GM18499 (cell line): ENCODE data around the gene MBD6.

Experiments
- ATAC-seq: cut with Tn5 transposase; IDR thresholded peaks from one replicate; pipeline ENCODE4 v1.9.1; 2021; ENCODE audit warnings: moderate number of reproducible peaks; ENCODE audit not compliant: insufficient read depth, unreplicated experiment

The MBD6 gene, protein sequence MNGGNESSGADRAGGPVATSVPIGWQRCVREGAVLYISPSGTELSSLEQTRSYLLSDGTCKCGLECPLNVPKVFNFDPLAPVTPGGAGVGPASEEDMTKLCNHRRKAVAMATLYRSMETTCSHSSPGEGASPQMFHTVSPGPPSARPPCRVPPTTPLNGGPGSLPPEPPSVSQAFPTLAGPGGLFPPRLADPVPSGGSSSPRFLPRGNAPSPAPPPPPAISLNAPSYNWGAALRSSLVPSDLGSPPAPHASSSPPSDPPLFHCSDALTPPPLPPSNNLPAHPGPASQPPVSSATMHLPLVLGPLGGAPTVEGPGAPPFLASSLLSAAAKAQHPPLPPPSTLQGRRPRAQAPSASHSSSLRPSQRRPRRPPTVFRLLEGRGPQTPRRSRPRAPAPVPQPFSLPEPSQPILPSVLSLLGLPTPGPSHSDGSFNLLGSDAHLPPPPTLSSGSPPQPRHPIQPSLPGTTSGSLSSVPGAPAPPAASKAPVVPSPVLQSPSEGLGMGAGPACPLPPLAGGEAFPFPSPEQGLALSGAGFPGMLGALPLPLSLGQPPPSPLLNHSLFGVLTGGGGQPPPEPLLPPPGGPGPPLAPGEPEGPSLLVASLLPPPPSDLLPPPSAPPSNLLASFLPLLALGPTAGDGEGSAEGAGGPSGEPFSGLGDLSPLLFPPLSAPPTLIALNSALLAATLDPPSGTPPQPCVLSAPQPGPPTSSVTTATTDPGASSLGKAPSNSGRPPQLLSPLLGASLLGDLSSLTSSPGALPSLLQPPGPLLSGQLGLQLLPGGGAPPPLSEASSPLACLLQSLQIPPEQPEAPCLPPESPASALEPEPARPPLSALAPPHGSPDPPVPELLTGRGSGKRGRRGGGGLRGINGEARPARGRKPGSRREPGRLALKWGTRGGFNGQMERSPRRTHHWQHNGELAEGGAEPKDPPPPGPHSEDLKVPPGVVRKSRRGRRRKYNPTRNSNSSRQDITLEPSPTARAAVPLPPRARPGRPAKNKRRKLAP

DNA sequence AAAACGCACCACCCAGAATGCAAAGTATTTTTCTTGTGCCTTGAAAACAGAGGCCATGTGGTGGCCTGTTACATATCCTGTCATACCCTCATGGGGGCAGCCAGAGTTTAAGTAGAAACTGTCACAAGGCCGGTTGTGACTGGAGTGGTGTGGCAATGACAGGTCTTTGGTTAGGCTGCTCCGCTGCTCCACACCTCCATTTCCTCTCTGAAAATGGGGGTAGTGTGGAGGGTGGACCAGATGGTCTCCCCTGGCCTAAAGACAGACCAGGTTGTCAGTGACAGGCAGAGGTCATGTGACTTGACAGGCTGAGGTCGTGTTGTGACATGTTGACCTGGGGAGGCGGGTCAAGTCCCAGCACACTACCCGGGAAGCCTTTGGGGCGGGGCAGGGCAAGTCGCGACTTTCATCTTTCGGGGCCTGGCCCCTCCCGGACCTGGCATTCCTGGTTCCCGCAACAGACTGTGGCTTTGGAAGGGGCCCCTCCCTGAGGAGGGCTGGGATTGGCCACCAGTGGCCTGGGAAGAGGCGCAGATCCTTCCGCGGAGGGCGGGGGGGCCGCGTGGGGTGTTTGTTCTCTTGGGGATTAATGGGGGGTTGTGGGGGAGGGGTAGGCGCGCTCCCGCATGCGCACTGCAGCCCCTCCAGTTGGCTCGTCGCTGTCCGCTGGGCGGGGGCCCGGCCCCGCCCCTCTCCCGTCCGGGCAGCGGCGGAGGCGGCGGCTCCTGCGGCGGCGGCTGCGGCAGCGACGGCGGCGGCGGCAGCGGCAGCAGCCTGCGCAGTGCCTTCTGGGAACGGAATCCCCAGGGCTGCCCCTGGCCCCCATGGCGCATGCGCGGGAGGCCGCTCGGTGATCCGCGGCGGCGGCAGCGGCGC, at the start of gene MBD6:
Gene MBD6, plus strand, starts transcription at position 814 of the 876 bp plus-strand sequence. CDS start 1,480 bp downstream, outside the sequence.
- peak; percentile 36 for ATAC-seq

DNA sequence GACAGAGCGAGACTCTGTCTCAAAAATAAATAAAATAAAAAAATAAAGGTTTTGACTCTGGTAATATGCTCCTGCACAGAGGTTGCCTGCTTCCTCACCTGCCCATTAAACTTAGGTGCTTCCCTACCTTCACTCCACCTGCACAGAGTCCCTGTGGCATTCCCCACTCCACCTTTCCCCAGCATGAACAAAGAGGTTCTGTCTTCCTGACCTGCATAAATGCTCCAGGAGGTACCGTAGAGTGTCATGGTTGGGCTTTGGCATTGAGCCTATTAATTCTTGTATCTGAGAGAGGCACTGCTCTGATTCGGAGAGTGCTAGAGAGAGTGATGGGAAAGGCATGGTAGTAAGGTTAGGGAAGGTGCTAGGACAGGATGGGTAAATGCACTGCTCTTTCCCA, 49.2 kb upstream of the MBD6 start:
- no peak for ATAC-seq

DNA sequence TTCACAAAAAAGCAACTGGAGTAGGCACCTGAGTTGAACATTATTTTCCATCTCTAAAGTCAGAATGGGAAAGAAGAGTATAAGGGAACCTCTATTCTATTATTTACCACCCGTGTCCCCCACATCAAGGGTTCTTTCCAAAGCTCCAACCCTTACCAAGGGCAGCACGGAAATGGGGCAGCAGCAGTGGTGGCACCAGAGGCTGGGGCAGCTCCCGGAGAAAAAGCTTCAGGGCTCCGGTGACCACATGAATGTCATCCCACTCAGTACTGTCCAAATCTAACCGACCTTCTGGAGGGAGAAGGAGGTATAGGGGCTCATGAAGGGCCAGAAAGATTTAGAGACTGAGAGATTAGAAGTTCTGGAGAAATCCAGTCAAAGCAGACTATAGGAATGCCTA, 48.7 kb upstream of the MBD6 start:
- ATAC-seq = no peak

DNA sequence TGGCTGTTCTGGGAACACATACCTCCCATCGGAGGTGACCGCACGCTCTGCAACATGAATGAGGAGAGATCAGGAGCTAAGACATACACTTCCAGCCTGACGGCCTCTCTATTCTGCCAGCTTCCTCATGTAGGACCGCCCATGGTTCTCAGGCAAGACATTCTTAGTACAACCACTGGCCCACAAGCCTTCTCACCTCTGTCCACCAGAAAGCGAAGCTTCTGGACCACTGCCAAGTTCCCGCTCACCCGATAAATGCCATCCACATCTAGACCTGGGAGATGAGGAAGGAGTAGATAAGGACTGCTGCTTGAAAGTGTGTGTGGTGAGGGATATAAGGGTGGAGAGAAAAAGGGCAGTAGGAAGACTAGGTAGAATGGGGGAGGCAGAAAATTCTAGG, 48.2 kb upstream of the MBD6 start:
- no peak for ATAC-seq

DNA sequence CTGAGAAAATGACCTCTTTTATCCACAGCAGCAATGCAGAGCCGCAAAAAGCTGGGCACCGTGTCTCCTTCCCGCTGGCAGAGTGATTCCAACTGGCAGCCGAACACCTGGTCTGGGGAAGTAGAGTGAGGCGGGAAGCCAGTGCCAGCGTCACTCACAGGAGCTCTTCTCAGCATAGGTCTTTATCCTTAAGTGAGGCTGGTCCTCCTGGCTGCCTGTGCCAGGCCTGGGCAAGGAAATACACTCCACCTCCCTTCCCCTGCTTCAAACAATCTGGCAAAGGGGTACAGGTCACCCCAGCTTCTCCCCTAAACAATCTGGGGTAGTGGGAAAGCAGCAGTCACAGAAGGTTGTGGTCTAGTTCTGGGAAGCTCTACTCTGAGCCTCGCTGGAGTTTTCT, 47.8 kb upstream of the MBD6 start:
- ATAC-seq = no peak

DNA sequence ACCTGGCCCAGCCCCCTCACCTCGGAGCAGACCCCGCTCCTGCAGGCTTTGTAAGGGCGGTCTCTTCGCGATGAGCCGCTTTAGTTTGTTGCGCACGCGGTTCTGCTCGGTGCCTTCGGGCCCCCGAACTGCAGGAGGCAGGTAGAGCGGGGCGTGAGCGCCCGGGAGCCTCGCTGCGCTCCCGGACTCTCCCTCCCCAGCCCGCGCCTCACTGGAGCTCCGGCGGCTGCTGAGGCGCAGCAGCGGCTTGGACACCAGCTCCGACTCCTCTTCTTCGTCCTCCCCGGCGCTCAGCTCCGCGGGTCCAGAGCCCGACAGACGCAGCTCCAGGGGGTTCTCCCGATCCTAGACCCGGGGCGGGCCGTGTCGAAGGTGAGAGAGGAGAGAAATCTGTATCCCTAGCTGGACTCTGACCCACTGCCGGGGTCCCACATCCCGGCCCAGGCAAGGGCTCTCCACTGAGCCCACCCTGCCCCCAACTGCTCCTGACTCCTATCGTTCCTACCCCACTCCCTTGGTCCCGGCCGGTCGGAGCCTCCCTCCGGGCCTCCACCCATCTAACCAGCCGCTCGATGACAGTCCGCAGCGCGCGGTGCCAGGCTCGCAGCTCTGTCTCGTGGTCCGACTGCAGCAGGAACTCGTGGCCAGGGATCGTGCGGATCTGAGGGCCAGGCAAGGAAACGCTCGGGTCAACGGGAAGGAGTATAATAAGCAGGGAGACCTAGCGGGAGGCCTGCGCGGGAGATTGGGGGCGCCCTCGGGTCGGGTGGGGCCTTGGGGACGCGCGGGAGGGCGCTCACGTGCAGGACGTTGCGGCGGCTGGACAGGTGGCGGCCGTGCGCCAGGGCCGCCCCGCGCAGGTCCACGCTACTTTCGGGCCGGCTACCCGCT, 47.1 kb upstream of the MBD6 start:
- no peak for ATAC-seq

DNA sequence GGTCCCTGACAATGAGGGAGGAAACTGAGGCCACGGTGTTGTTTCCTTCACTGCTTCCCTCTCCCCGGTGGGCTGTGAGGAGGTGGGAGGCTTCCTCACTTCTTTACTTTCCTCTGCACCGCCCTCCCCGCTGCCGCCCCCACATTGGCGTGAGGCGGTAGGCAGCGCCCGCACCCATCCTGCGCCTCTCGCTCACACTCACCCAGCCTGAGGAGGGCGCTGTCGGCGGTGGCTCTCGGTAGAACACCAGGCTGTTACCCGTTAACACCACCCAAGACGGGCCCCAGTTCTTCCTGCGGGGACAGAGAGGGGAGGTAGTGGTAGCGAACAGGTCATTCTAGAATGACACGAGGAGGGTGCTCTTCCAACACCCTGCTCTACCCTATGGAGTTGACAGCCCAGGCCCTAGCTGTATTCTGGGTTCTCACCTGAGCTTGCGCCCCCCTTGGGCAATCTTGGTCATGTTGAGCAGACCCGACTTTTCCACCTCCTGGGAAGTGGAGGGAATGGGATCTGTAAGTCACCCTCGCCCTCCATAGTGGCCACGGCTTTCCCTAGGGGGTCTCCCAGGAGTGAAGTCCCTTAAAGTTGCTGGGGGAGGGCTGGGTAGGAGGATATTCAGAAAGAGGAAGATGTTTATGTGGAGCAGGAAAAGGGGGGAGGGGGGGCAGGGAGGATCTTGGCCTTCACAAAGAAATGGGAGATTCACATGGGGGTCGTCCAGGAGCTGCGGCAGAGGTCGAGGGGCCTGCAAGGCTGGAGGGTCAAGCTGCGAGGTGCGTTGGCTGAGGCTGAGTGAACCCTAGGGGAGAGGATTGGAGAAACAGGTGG, 46.2 kb upstream of the MBD6 start:
- ATAC-seq = no peak

DNA sequence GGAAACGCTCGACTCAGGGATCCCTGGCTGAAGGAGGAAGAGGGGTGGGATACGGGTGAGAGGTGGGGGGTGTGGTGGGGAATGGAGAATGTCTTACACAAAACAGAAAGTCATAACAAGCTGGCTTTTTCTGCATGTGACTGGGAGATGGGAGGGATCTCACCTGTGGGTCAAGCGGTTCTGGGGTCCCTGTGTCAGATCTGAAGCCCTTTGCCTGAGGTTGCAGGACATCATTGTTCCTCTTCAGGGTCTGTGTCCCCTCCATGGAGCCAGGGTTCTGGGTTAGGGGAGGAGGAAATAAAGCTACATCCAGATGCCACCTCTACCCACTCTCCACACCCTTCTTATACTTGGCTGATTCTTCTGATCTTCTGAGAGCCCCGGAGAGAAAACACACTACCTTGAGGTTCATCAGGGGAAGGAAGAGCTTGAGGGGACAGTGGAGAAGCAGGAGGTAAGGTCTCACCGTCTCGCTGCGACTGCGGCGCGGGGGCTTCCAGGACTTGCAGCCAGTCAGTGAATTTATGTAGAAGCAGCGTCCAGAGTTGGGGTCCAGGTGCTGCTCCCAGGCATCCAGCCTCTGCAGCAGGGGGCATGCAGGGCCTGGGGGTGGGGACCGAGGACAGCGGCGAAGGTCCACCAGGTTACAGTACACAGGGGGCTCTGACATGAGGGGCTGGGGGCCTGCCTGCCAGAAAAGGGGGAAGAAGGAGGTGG, 45.5 kb upstream of the MBD6 start:
- ATAC-seq = no peak

DNA sequence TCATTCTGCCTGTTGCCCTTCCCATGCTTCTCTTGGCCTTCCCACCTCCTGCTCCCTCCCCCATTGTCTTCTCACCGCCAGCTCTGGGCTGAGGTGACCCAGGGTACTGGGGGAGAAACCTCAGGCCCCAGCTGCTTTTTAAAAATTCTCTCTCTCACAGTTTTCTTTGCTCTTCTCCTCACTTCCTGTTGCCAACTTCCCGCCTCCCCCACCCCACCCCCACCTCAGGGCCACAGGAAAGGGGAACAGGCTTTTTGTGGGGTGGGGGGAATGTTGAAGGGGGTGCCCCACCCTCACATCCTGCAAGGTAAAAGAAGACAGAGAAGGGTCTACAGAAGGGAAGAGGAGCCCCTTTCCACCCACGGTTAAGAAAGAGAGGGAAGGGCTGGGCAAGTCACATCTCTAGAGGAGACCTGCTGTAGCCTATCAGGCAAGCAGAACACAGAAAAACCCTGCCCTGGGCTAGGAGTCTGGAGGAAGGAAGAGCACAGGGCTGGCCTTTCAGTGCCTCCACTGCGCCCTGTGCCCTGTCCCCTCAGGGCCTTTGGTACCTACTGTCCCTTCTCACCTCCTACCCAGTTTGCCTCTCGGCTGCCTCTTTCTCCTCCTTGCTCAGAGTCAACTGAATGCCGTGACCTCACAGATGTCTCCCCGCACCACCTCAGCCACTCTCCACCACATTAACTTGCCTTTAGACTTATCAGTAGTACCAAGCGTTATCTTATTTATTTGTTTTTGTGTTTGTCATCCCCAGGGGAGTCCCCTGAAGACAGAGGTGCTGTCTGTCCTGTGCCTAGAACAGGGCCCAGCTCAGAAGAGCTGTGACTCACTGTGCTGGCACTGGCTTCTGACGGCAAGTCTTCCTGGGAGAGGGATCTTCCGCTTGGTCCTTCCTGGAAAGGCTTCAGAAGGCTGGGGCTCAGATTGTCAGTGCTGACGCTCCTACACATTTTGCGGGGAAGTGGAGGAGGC, 44.6 kb upstream of the MBD6 start:
- ATAC-seq = no peak

DNA sequence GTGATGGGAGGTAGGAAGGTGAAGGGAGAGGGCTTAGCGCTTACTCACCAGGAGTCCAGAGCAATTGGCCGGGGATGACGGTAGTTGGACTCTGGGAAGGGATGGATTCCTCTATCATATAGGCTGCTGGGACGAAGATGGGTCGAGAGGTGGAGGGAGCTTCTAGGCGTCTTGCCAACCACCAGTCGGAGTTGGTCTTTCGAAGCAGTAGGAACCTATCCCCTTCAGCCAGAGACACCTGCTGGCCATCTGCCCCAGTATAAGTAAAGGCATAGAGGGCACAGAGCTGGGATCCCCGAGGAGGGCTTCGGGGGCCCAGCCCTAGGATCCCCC, 43.6 kb upstream of the MBD6 start:
- ATAC-seq = no peak

DNA sequence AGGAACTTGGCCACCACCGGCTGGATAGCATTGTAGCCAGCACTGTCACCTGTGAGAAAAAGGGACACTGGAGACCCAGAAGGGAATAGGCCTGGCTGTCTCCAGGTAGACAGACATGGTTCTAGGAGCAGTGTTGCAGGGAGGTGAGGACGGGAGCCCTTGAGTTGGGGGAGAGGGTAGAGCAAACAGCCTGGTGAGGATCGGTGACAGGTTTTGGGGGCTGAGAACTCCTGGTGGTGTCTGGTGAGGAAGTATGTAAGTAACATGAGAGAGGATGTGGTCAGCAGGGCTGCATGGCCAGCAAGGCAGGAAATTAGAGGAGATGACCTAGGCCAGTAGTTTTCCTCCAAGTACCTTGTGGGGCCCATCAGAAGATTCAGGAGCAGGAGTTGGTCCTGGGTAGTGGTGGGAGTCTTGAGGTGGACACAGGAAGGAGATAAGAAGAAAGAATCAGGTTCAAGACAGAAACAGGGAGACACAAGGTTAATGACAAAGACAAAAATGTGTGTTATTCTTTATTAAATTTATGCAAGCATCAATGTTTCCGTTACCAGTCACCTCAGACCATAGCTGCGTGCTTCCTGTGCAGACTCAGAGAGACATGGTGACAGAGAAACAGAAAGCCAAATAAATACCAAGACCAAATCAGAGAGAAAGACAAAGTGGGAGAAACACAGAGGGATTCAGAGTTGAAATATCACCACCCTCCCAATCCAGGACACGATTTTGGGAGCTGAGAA, 43.1 kb upstream of the MBD6 start, which contains the start of gene ARHGAP9:
Gene ARHGAP9, minus strand, starts transcription at position 491 of the 740 bp plus-strand sequence. Its CDS starts 460 bp downstream, at position 31.
- no peak for ATAC-seq

DNA sequence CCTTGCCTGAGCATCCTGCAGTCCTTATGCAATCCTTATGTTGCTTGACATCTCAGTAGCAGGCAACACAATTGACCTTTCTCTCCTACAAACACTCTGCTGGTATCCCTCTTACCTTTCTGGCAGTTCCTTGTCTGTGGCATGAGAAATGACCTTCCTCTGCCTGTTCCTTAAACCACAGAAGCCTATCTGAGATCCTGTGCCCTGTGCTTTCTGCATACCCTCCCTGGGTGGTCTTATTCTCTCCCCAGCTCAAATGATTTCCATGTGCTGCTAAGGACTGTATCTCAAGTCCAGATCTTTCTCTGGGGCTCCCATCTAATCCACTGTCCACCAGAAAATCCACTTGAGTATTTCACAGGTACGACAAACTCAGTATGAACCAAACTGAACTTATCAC, 41.0 kb upstream of the MBD6 start:
- no peak for ATAC-seq

DNA sequence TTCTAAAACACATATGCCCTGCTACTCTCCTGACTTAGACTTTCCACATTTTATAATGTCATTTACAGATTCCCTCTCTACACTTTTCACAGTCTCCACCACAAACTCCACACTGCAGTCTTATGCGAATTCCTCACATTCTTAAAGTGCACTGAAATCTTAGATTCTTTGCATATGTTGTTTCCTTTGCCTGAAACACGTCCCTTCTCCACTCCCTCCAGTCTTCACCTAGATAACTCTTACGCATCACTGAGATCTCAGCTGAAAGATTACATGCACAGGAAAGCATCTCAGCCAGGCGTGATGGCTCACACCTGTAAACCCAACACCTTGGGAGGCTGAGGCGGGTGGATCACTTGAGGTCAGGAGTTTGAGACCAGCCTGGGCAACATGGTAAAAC, 39.2 kb upstream of the MBD6 start:
- ATAC-seq = no peak

DNA sequence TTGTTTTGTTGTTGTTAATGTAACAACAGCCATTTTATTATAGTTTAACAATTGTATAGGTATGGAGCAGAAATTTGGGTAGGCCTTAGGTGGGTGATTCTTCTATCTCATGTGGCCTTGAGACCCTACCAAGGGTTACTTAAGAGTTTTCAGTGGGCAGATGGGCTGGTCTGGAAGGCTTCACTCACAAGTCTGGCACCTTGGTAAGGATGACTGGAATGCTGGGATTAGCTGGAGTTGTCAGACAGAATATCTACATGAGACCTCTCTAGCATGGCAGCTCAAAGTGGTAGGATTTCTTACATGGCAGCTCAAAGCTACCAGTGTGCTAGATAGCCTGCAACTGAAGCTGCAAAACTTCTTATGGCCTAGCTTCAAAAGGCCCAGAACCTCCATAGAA, 36.9 kb upstream of the MBD6 start:
- no peak for ATAC-seq

DNA sequence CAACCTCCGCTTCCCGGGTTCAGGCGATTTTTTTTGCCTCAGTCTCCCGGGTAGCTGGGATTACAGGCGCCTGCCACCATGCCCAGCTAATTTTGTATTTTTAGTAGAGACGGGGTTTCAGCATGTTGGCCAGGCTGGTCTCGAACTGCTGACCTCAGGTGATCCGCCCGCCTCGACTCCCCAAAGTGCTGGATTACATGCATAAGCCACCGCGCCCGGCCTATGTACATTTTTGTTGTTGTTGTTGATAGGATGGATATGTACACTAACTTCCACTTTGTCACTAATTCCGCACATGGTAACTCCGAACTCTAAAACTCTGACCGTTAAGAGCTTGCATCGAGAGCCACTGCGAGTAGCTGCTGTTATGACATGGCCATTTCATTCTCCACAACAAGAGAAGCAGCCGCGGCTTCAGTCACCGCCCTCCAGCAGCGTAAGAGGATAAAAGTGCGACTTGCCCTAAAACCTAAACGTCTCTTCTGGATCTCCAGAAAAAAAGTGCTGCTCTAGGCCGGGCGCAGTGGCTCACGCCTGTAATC, 35.5 kb upstream of the MBD6 start:
- no peak for ATAC-seq
